A549 treated with DMSO at 1 μM for 4 hours (cell line): Measurements from ENCODE around the gene JAML. TPM values are rescaled to one million over a fixed set of nuclear protein-coding genes. Genes with fewer than 3 reads are reported as not detected.

ENCODE experiments used
- total RNA-seq: library from RNA; stranded (reverse); fragments of 200-300 nt; extraction: Qiagen RNA extraction; gene quantifications from 5 replicates; pipeline ENCODE4 v1.2.3, GENCODE V29; 2022; ENCODE audit warnings: low read depth

The JAML gene
- total RNA-seq, result not detected in 5 replicates

DNA sequence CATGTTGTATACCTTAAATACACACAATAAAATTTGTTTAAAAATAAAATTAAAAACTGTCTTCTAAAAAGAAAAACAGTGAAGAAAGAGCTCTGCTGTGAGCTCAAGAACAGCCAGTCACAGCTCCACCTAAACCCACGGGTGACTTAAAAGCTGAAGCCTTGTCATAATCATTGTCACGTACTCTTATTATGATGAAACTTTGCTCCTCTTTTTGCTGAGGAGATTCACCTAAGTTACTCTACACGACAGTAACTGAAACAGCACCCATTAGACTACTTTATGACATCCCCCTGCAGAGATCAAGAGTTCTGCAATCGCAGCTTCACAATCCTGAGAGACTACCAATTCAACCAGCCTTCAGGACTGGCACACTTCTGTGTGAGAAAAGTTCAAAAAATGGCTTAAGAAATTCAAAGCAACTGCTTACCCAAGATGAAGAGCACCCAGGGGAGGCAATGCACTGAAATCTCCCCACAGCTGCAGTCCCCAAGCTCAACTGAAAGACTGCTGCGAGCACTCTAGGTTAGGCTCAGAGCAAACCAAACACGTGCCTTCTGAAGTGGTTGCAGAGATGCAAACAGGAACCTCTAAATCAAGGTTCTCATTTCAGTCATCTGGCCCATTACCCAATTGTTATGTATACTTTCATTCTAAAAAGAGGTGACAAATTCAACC, at the start of gene JAML:
Gene JAML, minus strand, starts transcription at position 501 of the 678 bp plus-strand sequence. CDS start 10,145 bp downstream, outside the sequence.

GRCh38 chr11:118263695-118264568, 39.1 kb upstream of the JAML start, which contains the start of gene MPZL2:
Gene MPZL2, minus strand, starts transcription at chr11:118264297. Its CDS starts 144 bp downstream, at chr11:118264153.

DNA sequence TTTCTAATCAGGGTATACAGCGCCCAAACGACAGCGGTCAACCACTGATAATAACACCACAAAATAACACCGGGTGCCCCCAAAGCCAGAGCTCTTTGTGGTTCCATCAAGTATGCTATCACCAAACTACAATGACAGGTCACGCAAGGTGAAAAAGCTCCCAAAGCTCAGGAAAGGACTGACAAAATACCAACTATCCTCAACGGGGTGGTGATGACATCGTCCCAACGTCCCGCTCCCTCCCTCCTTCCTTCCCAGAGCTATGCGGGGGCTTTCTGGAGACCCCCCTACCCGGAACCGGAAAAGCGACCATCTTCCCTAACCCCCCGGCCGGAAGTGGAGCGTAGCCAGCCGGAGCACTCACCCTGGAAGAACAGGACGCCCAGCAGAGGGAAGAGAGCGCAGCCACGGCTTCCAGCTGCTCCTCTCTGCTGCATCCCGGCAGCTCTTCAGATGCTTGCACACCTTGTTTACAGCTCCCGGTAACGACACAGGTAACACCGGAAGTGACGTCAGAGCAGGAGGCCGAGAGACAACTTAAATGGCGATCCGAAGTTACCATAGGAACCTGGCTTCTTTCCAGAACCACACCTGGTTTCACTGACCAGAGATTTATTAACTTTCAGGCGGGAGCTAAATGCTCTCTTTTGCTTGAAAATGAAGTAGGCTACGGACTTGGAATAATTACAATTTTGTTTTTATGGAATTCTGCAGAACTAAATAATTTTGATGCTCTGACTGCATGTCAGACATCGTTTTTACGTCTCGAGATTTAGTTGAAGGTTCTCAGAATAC, 27.2 kb upstream of the JAML start, which contains the start of gene MPZL3:
Gene MPZL3, minus strand, starts transcription at position 508 of the 795 bp plus-strand sequence. Its CDS starts 71 bp downstream, at position 437.

GRCh38 chr11:118175993-118176777, 48.6 kb downstream of the JAML start, which contains the start of gene SCN2B:
Gene SCN2B, minus strand, starts transcription at chr11:118176639. Its CDS starts 208 bp downstream, at chr11:118176431.

GRCh38 chr11:118152552-118153471, 72.0 kb downstream of the JAML start, which contains the start of gene SCN4B:
Gene SCN4B, minus strand, starts transcription at chr11:118152823. Its CDS starts 150 bp downstream, at chr11:118152673.

Other genes with a start within 250 kb of the JAML start
- gene IL10RA, start 238.6 kb downstream of the JAML start, total RNA-seq, result 0.07 to 0.34 TPM (median 0.18 TPM) in 4 of 5 replicates, not detected in the other
- gene TMPRSS4, start 147.9 kb downstream of the JAML start, total RNA-seq, result 0.13 TPM in 1 of 5 replicates, not detected in the others
- not detected in 5 replicates for gene SMIM35, start 138.0 kb downstream of the JAML start, total RNA-seq
- gene SCN4B, start 72.2 kb downstream of the JAML start, total RNA-seq, result 0.02 to 0.06 TPM (median 0.05 TPM) in 5 replicates
- gene SCN2B, start 48.4 kb downstream of the JAML start, total RNA-seq, result not detected in 5 replicates
- 0.35 to 0.45 TPM (median 0.40 TPM) in 5 replicates for gene MPZL3, start 27.4 kb upstream of the JAML start, total RNA-seq
- 0.08 TPM in 1 of 5 replicates, not detected in the others for gene MPZL2, start 39.3 kb upstream of the JAML start, total RNA-seq
- gene CD3E, start 79.7 kb upstream of the JAML start, total RNA-seq, result not detected in 5 replicates
- not detected in 5 replicates for gene CD3D, start 117.7 kb upstream of the JAML start, total RNA-seq
- gene CD3G, start 119.3 kb upstream of the JAML start, total RNA-seq, result not detected in 5 replicates
- 10.4 to 12.7 TPM (median 12.0 TPM) in 5 replicates for gene UBE4A, start 134.6 kb upstream of the JAML start, total RNA-seq
- gene ATP5MG, start 176.6 kb upstream of the JAML start, total RNA-seq, result 156 to 194 TPM (median 189 TPM) in 5 replicates
- gene KMT2A, start 211.5 kb upstream of the JAML start, total RNA-seq, result 12.5 to 16.8 TPM (median 15.2 TPM) in 5 replicates